Measurements from ENCODE around the gene ATXN1L.
"Not testable (repeated sequence)": the region's sequence is repeated elsewhere in the genome, so short reads cannot be mapped to it uniquely, and the experiment has no call there.

ATXN1L gene

DNA sequence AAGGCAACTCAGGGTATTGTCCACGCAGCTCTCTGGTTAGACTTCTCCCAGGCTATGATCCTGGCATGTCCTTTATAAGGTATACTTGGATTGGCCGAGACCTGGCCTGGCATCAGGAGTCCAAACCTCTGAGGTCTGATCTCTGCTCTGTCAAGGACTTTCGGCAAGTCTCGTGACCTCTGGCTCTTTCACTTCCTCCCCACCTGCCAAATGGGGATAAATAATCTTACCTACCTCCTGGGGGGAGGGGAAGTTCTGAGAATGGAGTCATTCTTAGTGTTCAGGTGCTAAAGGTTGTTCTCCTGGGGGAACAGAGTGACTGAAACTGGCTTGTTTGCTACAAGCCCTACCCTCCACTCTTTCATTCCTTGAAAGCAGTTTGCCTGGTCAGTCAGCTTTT, 7.6 kb downstream of the ATXN1L start:
- no peaks in the 10 kb centered on the region for H3K9me3 ChIP-seq (ENCODE audit: low read length)
- no peak overlapping the region for H3K27ac ChIP-seq (ENCODE audit: low read depth, low read length)
- H3K4me3 ChIP-seq (ENCODE audit: low read depth in 1 of 2, low read length in 2 of 2) = no peak overlapping the region
- no peaks in the 10 kb centered on the region for H3K4me1 ChIP-seq (ENCODE audit: insufficient read depth, low read length)
- peaks cover 40% of the 10 kb centered on the region for H3K36me3 ChIP-seq (ENCODE audit: insufficient read depth, low read length)
- H3K27me3 ChIP-seq (ENCODE audit: control insufficient read depth in 1 of 2, insufficient read depth in 2 of 2, low read length in 2 of 2) = no peaks in the 10 kb centered on the region
- H3K9ac ChIP-seq (ENCODE audit: low read length) = no peak overlapping the region

DNA sequence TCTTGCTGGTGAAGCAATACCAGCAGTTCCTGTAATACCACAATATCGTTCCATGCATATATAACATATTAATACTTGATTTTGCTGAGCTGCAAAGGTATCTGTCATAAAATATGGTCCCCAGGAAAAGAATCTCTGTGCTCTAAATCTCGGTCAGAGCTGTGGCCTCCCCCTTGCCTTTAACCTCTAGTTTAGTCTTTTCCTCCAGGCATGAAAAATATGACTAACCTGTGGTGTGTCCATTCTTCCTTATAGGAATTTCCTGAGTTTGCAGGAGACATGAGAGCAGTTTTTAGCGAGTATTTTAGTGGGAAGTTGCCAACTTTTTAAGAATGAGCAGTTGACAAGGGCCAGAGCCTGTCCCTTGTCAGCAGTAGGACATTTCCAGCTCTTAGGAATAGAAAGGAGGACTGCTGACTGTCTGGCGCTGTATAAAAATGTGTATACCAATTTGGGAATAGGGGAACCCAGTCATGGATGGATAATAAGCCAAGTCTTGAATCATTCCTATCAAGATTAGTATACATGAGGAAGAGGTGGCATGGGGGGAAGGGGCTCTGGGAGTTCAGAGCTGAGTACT, 8.7 kb downstream of the ATXN1L start:
- Histone ChIP-seq H3K9me3 (ENCODE audit: low read length) (no peaks in the 10 kb centered on the region), H3K27ac (ENCODE audit: low read depth, low read length) (no peak overlapping the region), H3K4me3 (ENCODE audit: low read depth in 1 of 2, low read length in 2 of 2) (no peak overlapping the region), H3K4me1 (ENCODE audit: insufficient read depth, low read length) (no peaks in the 10 kb centered on the region), H3K9ac (ENCODE audit: low read length) (no peak overlapping the region), H3K36me3 (ENCODE audit: insufficient read depth, low read length) (peaks cover 40% of the 10 kb centered on the region), H3K27me3 (ENCODE audit: control insufficient read depth in 1 of 2, insufficient read depth in 2 of 2, low read length in 2 of 2) (no peaks in the 10 kb centered on the region)

DNA sequence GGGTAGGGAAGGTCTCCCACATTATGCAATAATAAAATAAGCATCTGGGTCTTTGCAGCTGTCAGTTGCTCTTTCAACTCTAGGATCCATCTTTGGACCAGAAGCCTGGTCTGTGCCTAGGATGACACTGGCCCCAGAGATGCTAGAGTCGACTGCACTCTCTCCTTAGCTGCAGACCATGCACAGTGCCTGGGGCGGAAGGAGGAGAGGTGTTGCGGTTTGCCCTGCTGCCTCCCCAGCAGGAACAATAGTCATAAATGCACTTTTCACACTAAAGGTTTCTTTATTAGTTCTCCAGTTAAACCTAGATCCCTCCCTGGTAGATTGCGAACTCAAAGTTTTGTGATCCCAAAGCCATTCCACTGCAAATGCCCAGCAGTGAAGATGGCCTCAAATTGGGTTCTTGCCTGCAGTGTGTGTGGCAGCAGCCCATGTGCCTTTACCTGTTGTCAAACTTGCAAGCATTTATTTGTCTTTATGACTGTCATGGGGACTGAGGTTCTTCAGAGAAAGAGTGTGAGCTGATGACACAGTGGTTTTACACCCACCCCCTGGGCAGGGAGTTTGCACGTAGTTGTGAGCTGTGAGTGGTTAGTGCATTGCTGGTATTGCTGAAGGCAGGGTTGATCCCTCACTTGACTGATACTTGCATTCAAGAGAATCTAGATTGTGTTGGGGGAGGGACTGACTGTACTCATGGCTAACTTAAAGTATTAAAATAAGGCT, 10.3 kb downstream of the ATXN1L start:
- H3K4me1 ChIP-seq (ENCODE audit: insufficient read depth, low read length) = no peaks in the 10 kb centered on the region
- H3K27me3 ChIP-seq (ENCODE audit: control insufficient read depth in 1 of 2, insufficient read depth in 2 of 2, low read length in 2 of 2) = no peaks in the 10 kb centered on the region
- H3K27ac ChIP-seq (ENCODE audit: low read depth, low read length) = no peak overlapping the region
- no peaks in the 10 kb centered on the region for H3K9me3 ChIP-seq (ENCODE audit: low read length)
- no peak overlapping the region for H3K4me3 ChIP-seq (ENCODE audit: low read depth in 1 of 2, low read length in 2 of 2)
- no peak overlapping the region for H3K9ac ChIP-seq (ENCODE audit: low read length)
- H3K36me3 ChIP-seq (ENCODE audit: insufficient read depth, low read length) = peaks cover 37% of the 10 kb centered on the region

DNA sequence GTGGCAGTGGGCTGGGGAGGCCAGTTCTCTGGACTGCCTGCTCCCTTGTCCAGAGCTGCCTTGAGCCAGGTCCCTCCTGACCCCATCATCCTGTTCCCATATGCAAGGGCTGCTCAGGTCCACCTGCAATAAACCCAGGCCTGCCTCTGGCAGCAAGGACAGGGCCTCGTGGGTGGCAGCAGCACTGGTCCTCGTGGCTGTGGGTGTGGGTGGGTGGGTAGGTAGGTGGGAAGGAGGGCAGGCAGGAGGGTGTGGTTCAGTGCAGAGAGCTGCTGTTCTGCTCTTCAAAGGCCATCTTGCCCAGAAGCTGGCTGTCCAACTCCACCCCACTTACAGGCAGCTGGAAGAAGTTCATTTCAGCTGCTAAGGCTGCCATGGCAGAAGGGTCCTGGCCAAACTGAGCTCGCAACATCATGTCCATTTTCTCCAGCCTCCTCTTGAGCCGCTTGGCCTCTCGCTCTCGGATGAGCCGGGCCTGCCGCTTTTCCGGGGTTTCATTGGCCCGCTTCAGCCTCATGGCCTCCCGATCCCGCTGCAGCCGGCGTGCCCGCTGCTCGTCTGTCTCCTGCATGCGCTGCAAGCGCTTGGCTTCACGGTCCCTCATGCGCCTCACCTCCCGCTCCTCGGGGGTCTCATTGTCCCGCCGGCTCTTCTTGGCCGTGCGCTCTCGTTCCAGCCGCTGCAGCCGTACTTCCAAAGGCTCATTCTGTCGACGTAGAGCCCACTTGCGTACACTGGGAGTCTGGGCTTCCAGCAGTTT, 14.2 kb downstream of the ATXN1L start:
- Histone ChIP-seq H3K4me3 (ENCODE audit: low read depth in 1 of 2, low read length in 2 of 2) (no peak overlapping the region), H3K27me3 (ENCODE audit: control insufficient read depth in 1 of 2, insufficient read depth in 2 of 2, low read length in 2 of 2) (no peaks in the 10 kb centered on the region), H3K27ac (ENCODE audit: low read depth, low read length) (no peak overlapping the region), H3K4me1 (ENCODE audit: insufficient read depth, low read length) (no peaks in the 10 kb centered on the region), H3K9ac (ENCODE audit: low read length) (no peak overlapping the region), H3K36me3 (ENCODE audit: insufficient read depth, low read length) (peaks cover 39% of the 10 kb centered on the region), H3K9me3 (ENCODE audit: low read length) (no peaks in the 10 kb centered on the region)

DNA sequence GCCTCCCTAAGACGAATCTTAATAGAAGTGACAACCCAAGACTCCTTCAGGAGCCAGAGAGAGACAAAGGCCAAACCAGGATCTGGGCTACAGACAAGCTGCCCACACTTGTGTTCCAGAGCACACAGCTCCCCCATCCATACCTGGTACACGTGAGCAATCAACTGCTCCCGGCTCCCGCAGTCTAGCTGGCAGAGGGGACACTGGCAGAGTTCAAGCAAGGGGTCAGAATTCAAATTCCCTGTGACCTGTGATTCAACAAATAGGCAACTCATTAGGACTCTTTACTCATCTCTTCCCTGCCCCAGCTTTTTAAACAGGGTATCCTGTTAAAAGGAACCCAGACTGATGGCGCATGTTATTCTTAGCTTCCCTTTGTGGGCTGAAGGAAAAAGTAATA, 18.2 kb downstream of the ATXN1L start:
- H3K36me3 ChIP-seq (ENCODE audit: insufficient read depth, low read length) = peaks cover 46% of the 10 kb centered on the region
- H3K27ac ChIP-seq (ENCODE audit: low read depth, low read length) = no peak overlapping the region
- H3K9me3 ChIP-seq (ENCODE audit: low read length) = no peaks in the 10 kb centered on the region
- H3K9ac ChIP-seq (ENCODE audit: low read length) = no peak overlapping the region
- no peaks in the 10 kb centered on the region for H3K4me1 ChIP-seq (ENCODE audit: insufficient read depth, low read length)
- no peaks in the 10 kb centered on the region for H3K27me3 ChIP-seq (ENCODE audit: control insufficient read depth in 1 of 2, insufficient read depth in 2 of 2, low read length in 2 of 2)
- no peak overlapping the region for H3K4me3 ChIP-seq (ENCODE audit: low read depth in 1 of 2, low read length in 2 of 2)

DNA sequence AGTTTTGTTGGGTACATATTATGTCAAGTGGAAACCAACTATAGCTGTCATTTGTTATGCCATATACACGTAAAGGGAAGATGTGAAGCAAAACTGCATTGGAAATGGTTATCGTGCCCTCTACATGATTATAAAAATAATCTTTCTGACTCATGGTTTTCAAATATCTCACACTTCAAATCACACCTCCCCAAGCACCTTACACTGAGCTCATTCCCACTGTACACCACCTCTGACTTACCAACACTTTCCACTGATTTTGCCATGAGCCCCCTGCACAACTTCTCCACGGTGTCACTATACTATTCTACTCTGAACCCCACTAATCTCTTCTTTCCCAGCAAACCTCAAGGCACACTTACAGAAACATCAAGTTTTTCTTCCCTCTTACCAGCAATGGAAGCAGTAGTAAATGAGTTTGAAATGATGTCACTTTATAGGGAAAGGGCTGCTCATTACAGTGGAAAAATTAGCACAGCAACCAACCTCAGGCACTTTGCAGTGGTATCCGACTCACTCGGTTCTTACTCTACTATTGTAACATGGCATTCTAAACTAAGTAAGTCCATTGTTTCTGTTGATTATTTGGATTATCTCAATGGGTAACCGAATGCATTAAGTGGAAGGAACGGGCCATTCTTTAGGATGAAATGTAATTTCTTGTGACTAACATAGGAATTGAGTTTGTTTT, 19.5 kb downstream of the ATXN1L start:
- H3K27me3 ChIP-seq (ENCODE audit: control insufficient read depth in 1 of 2, insufficient read depth in 2 of 2, low read length in 2 of 2) = no peaks in the 10 kb centered on the region
- H3K36me3 ChIP-seq (ENCODE audit: insufficient read depth, low read length) = peaks cover 41% of the 10 kb centered on the region
- no peak overlapping the region for H3K4me3 ChIP-seq (ENCODE audit: low read depth in 1 of 2, low read length in 2 of 2)
- H3K27ac ChIP-seq (ENCODE audit: low read depth, low read length) = no peak overlapping the region
- no peaks in the 10 kb centered on the region for H3K4me1 ChIP-seq (ENCODE audit: insufficient read depth, low read length)
- H3K9ac ChIP-seq (ENCODE audit: low read length) = no peak overlapping the region
- no peaks in the 10 kb centered on the region for H3K9me3 ChIP-seq (ENCODE audit: low read length)

DNA sequence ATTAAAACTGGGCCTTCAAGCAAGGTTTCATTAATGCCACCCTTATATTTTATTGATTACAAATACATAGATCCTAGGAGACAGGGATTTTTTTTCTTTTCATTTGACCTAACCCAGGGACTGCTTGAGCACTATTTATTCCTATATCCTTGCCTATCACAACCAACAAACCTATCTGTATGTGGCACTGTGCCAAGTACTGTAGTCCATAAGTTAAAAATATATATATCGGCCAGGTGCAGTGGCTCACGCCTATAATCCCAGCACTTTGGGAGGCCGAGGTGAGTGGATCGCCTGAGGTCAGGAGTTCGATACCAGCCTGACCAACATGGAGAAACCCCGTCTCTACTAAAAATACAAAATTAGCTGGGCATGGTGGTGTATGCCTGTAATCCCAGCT, 21.4 kb downstream of the ATXN1L start:
- H3K9ac ChIP-seq (ENCODE audit: low read length); H3K9me3 ChIP-seq (ENCODE audit: low read length); H3K27ac ChIP-seq (ENCODE audit: low read depth, low read length); H3K4me3 ChIP-seq (ENCODE audit: low read depth in 1 of 2, low read length in 2 of 2); H3K27me3 ChIP-seq (ENCODE audit: control insufficient read depth in 1 of 2, insufficient read depth in 2 of 2, low read length in 2 of 2); H3K4me1 ChIP-seq (ENCODE audit: insufficient read depth, low read length): not testable (repeated sequence)
- H3K36me3 ChIP-seq (ENCODE audit: insufficient read depth, low read length) = peaks cover 27% of the 10 kb centered on the region

DNA sequence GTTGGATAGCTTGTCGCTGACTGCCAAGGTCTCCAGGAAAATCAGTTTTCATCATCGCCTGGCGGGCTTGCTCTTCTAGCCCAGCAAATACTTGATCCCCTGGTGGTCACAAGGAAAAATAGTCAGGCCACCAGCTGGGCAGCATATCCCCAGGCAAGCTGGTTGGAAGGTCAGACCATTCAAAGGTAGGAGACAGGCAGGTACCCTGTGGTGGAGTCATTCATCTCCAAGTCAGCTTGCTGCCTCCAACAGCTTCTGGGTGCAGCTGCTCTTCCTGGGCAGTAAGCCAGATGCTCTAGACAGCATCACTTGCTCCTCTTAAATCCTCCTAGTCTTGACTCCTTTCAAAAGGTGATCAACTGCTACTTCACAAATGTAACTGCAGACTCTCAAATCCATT, 22.2 kb downstream of the ATXN1L start:
- H3K4me1 ChIP-seq (ENCODE audit: insufficient read depth, low read length) = no peaks in the 10 kb centered on the region
- no peak overlapping the region for H3K4me3 ChIP-seq (ENCODE audit: low read depth in 1 of 2, low read length in 2 of 2)
- H3K27ac ChIP-seq (ENCODE audit: low read depth, low read length) = no peak overlapping the region
- H3K9me3 ChIP-seq (ENCODE audit: low read length) = no peaks in the 10 kb centered on the region
- peaks cover 27% of the 10 kb centered on the region for H3K36me3 ChIP-seq (ENCODE audit: insufficient read depth, low read length)
- no peaks in the 10 kb centered on the region for H3K27me3 ChIP-seq (ENCODE audit: control insufficient read depth in 1 of 2, insufficient read depth in 2 of 2, low read length in 2 of 2)
- no peak overlapping the region for H3K9ac ChIP-seq (ENCODE audit: low read length)

DNA sequence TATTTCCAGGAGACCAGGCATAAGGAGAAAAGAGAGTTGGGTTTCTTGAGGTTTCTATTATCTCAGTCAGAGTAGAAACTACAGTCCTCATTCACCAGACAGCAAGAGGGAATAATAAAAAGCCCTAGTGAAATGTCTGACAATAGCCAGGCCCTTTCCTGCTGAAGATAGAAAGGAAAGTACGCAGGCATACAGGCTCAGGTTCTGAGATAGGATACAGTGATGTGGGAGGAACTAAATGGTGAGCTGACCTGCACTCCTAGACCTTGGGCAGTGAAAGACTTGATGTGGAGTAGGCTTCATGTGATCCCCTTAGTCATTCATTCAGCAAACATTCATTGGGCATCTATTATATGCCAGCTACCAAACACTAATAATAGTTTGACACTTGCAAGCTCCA, 23.3 kb downstream of the ATXN1L start:
- Histone ChIP-seq H3K4me1 (ENCODE audit: insufficient read depth, low read length) (no peaks in the 10 kb centered on the region), H3K36me3 (ENCODE audit: insufficient read depth, low read length) (peaks cover 19% of the 10 kb centered on the region), H3K9ac (ENCODE audit: low read length) (no peak overlapping the region), H3K27ac (ENCODE audit: low read depth, low read length) (no peak overlapping the region), H3K9me3 (ENCODE audit: low read length) (no peaks in the 10 kb centered on the region), H3K27me3 (ENCODE audit: control insufficient read depth in 1 of 2, insufficient read depth in 2 of 2, low read length in 2 of 2) (no peaks in the 10 kb centered on the region), H3K4me3 (ENCODE audit: low read depth in 1 of 2, low read length in 2 of 2) (no peak overlapping the region)

DNA sequence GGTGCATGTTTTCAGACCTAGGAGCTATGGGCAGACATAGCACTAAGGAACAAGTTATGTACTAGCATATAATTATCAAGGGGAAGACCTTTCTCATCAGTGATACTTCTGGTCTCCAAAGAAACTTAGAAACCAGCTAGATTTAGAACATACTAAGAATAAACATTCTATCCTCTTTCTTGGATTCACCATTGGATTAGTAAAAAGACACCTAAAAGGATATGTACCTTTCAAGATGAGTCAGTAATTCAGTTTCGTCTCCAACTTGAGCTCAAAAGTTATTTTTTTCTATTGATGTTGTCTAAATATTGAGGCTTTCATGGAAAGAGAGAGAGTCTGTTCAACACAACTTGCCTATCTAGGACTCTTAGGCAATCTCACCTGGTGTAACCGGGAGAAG, 25.0 kb downstream of the ATXN1L start:
- Histone ChIP-seq H3K4me1 (ENCODE audit: insufficient read depth, low read length) (no peaks in the 10 kb centered on the region), H3K27ac (ENCODE audit: low read depth, low read length) (no peak overlapping the region), H3K36me3 (ENCODE audit: insufficient read depth, low read length) (peaks cover 10% of the 10 kb centered on the region)

DNA sequence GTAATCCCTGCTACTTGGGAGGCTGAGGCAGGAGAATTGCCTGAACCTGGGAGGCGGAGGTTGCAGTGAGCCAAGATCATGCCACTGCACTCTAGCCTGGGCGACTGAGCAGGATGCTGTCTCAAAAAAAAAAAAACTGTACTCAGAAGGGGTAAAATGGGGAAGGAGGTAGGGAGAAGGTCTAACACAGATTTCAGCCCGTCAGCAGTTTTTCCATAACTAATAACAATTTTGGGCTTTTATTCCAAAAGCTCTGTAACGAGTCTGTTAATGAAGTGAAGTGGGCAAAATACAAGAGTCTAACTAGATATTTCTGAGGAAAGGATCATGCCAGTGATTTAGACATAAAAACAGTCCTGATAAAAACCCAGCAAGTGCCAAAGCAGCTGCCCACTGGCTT, 27.4 kb downstream of the ATXN1L start:
- Histone ChIP-seq H3K9ac (ENCODE audit: low read length) (no peak overlapping the region), H3K4me3 (ENCODE audit: low read depth in 1 of 2, low read length in 2 of 2) (no peak overlapping the region), H3K36me3 (ENCODE audit: insufficient read depth, low read length) (peaks cover 3% of the 10 kb centered on the region), H3K4me1 (ENCODE audit: insufficient read depth, low read length) (no peaks in the 10 kb centered on the region), H3K9me3 (ENCODE audit: low read length) (no peaks in the 10 kb centered on the region), H3K27ac (ENCODE audit: low read depth, low read length) (no peak overlapping the region), H3K27me3 (ENCODE audit: control insufficient read depth in 1 of 2, insufficient read depth in 2 of 2, low read length in 2 of 2) (no peaks in the 10 kb centered on the region)

More for the DNA sequence above, 25.0 kb downstream of the ATXN1L start:
- H3K27me3 ChIP-seq (ENCODE audit: control insufficient read depth in 1 of 2, insufficient read depth in 2 of 2, low read length in 2 of 2) = no peaks in the 10 kb centered on the region
- no peak overlapping the region for H3K4me3 ChIP-seq (ENCODE audit: low read depth in 1 of 2, low read length in 2 of 2)
- H3K9ac ChIP-seq (ENCODE audit: low read length) = no peak overlapping the region
- H3K9me3 ChIP-seq (ENCODE audit: low read length) = no peaks in the 10 kb centered on the region
